Natural killer cell treated with Interleukin-12 subunit alpha and Interleukin-12 subunit beta and Interleukin-15 and Interleukin-18, amount 100 ng/mL, for 72 hours (primary cell): ENCODE data around the gene ALDH1A3. TPM values are rescaled to one million over a fixed set of nuclear protein-coding genes. Genes with fewer than 3 reads are reported as not detected.
"Not testable (repeated sequence)": the region's sequence is repeated elsewhere in the genome, so short reads cannot be mapped to it uniquely, and the experiment has no call there.

Experiments used
- ATAC-seq, 2 donors: fragments of 150-1000 bp; cut with Tn5 transposase in 1 of 2; sonication (Bioruptor Pico), chemical (Tn5 transposase) in 1 of 2; 2 replicates each; pipeline ENCODE4 v1.10.0; 2021
- DNase-seq: peaks from one replicate; pipeline ENCODE4 v3.0.0; 2022; ENCODE audit warnings: low spot score
- H3K27ac Mint-ChIP-seq, 2 donors: 1 replicate in 1 of 2; 2 replicates in 1 of 2; pipeline ENCODE4 v1.8.0; 2022; ENCODE audit warnings: mixed read lengths in 2 of 2, mild to moderate bottlenecking in 1 of 2, moderate library complexity in 1 of 2
- H3K27me3 Mint-ChIP-seq, 2 donors: 1 replicate in 1 of 2; 2 replicates in 1 of 2; pipeline ENCODE4 v1.8.0; 2022; ENCODE audit warnings: mixed read lengths in 2 of 2
- H3K36me3 Mint-ChIP-seq: one replicate; pipeline ENCODE4 v1.8.0; 2022; ENCODE audit warnings: mixed read lengths
- H3K4me1 Mint-ChIP-seq, 2 donors: 1 replicate in 1 of 2; 2 replicates in 1 of 2; pipeline ENCODE4 v1.8.0; 2022; ENCODE audit warnings: low read depth in 2 of 2, mixed read lengths in 2 of 2, mild to moderate bottlenecking in 1 of 2
- H3K4me3 Mint-ChIP-seq: one replicate; pipeline ENCODE4 v1.8.0; 2022; ENCODE audit warnings: mixed read lengths
- H3K9me3 Mint-ChIP-seq: 2 replicates; pipeline ENCODE4 v1.8.0; 2022; ENCODE audit warnings: mixed read lengths
- total RNA-seq, 2 donors: library from RNA; stranded (reverse); gene quantifications; one replicate each; pipeline ENCODE4 v1.2.3, GENCODE V29; 2022

The ALDH1A3 gene
- total RNA-seq, 2 donors from 2014 or later, result not detected

DNA sequence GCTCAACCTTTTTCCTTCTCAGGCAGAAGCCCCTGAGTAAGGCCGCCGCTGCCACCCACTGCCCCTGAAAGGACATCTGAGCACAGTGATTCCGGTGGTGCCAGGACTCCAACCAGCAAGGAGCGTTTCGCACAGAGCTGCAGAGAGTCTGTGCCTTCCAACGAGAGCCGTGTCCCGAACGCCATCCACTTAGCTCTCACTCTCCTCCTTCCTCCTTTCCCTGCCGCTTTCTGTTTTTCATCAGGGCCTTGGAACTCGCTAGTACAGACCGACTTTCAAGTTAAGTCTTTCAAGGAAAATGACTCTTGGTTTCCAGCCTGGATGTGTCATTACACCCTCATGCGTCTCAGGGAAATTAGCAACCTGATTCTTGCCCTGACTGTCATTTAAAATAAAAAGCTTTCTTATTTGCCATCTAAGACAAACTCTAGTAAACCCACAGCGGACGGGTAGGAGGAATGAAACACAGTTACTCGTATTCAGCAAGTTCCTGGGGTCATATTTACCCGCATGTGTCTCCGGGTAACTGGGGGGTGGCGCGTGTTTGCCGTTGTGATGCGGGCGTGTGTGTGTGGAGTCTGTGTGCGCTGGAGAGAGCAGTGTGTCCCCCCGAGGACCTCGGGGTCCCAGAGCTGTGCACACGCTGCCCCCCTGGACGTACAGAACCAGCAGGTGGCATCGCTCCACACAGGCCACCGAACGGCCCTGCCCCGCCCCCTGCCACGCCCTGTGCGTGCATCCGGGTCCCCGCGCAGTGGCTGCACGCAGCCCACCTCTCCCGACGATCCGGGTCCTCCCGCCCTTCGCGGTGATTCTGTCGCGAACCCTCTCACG is 30.4 kb upstream of the ALDH1A3 start:
- peaks cover 22 to 26% of the 10 kb centered on the region in 2 donors for H3K27me3 Mint-ChIP-seq
- H3K4me3 Mint-ChIP-seq, result peak overlapping the region; percentile 49
- H3K9me3 Mint-ChIP-seq, result no peaks in the 10 kb centered on the region
- H3K36me3 Mint-ChIP-seq, result no peaks in the 10 kb centered on the region
- H3K4me1 Mint-ChIP-seq, result peaks cover 0 to 4% of the 10 kb centered on the region in 2 donors
- peak; percentile 72 to 73 for ATAC-seq
- no peak overlapping the region for H3K27ac Mint-ChIP-seq
- peak; percentile 60 for DNase-seq

DNA sequence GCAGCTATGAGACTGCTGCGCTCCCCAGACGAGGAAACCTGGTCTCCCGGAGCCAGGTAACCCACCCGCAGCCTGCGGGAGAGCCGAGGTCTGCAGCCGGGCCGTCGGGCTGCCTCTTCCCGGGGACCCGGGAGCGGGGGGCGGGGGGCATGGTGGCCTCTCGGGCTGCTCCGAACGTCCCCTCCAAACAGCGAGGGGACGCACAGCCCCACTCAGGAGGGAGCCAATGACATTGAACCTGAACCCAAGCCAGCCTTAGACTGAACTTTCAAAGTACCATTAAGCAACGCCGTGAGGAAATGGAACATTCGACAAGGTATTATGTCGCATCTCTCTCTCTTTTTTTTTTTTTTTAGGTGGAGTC is 29.8 kb upstream of the ALDH1A3 start:
- no peak overlapping the region for H3K27ac Mint-ChIP-seq

GRCh38 chr15:100851428-100852015 is 28.1 kb upstream of the ALDH1A3 start:
- not testable (repeated sequence) for H3K9me3 Mint-ChIP-seq, H3K4me1 Mint-ChIP-seq, H3K27ac Mint-ChIP-seq, ATAC-seq, H3K4me3 Mint-ChIP-seq, H3K36me3 Mint-ChIP-seq
- peak; percentile 16 for DNase-seq
- peaks cover 24% of the 10 kb centered on the region in 2 donors for H3K27me3 Mint-ChIP-seq

More for the DNA sequence above, 29.8 kb upstream of the ALDH1A3 start:
- Mint-ChIP-seq H3K27me3 (peaks cover 22 to 24% of the 10 kb centered on the region in 2 donors), H3K9me3 (no peaks in the 10 kb centered on the region), H3K4me3 (no peak overlapping the region), H3K36me3 (no peaks in the 10 kb centered on the region), H3K4me1 (peaks cover 0 to 4% of the 10 kb centered on the region in 2 donors)
- ATAC-seq (no peak), DNase-seq (no peak)

DNA sequence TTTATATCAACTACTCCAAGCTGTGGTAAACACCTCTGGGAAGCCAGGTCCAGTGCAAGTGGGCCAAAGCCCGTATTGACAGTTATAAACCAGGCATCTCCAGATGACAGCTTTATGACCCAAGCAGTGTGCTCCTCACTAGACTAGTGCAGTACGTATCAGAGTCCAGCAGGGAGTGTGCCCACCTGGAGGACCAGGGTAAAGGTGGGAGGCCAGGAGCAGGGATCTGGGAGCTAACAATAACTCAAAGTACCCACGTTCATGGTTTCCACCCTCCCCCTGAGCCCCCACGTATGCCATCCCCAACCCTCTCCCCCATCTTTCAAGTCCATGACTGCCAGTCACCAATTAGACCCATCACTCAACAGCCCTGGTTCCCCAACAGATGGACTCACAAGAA is 27.0 kb upstream of the ALDH1A3 start:
- no peaks in the 10 kb centered on the region for H3K9me3 Mint-ChIP-seq
- no peak overlapping the region for H3K27ac Mint-ChIP-seq
- peaks cover 14 to 18% of the 10 kb centered on the region in 2 donors for H3K27me3 Mint-ChIP-seq
- no peak overlapping the region for H3K4me3 Mint-ChIP-seq
- ATAC-seq (no peak), DNase-seq (peak; percentile 47)
- H3K4me1 Mint-ChIP-seq, result peaks cover 0 to 4% of the 10 kb centered on the region in 2 donors
- no peaks in the 10 kb centered on the region for H3K36me3 Mint-ChIP-seq

- Mint-ChIP-seq H3K4me3 (no peak overlapping the region), H3K36me3 (no peaks in the 10 kb centered on the region), H3K27me3 (peaks cover 13 to 18% of the 10 kb centered on the region in 2 donors), H3K4me1 (peaks cover 0 to 4% of the 10 kb centered on the region in 2 donors), H3K27ac (no peak overlapping the region), H3K9me3 (no peaks in the 10 kb centered on the region)
- peak; percentile 50 for DNase-seq
- ATAC-seq, result no peak
These were observed 25.8 kb upstream of the ALDH1A3 start for GRCh38 chr15:100853676-100854440.

DNA sequence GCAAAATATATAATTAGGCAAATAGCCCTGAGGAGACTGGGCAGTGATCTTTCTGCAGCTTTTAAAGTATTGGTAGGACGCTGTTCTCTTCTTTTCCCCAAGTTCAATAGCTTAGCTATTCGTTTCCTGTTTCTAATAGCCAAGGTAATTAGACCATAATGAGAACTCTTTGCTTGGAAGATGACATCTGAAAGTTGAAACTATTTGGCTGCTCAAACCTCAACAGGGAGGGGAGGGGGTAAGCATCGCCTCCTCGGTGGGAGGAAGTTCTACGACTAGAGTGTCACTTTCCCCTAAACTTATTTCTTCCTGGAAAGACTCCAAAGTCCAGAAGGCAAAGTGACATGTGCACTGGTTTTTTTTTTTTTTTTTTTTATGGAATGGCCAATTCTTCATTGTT is 22.8 kb upstream of the ALDH1A3 start:
- DNase-seq (no peak), ATAC-seq (no peak)
- H3K4me3 Mint-ChIP-seq, result no peak overlapping the region
- H3K27ac Mint-ChIP-seq, result no peak overlapping the region
- no peaks in the 10 kb centered on the region for H3K36me3 Mint-ChIP-seq
- no peaks in the 10 kb centered on the region for H3K4me1 Mint-ChIP-seq
- H3K9me3 Mint-ChIP-seq, result no peaks in the 10 kb centered on the region
- H3K27me3 Mint-ChIP-seq, result peaks cover 0 to 2% of the 10 kb centered on the region in 2 donors

DNA sequence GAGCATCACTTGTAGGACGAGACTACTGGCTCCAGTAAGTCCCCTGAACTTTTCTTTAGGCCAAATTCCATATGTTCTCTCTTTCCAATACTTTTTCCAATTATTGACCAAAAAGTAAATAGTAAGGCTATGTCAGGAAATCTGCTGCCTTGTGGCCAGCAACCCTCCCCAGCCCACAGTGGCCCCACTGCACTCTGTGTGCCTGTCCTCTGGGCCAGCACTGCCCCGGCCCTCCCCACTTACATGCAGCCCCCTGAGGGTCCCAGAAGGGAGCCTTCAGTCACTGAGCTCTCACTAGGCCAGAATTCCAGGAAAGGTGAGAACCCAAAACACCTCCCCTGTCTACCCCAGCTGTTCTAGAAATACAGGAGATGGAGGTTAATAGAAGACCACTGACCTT is 21.3 kb upstream of the ALDH1A3 start:
- no peak for ATAC-seq
- Mint-ChIP-seq H3K4me3 (no peak overlapping the region), H3K9me3 (no peaks in the 10 kb centered on the region), H3K27me3 (peaks cover under 1 to 2% of the 10 kb centered on the region in 2 donors), H3K27ac (no peak overlapping the region), H3K36me3 (no peaks in the 10 kb centered on the region), H3K4me1 (no peaks in the 10 kb centered on the region)
- DNase-seq, result no peak

- peaks cover 12 to 19% of the 10 kb centered on the region in 2 donors for H3K27me3 Mint-ChIP-seq
These were observed 19.4 kb upstream of the ALDH1A3 start for GRCh38 chr15:100859970-100860828.

DNA sequence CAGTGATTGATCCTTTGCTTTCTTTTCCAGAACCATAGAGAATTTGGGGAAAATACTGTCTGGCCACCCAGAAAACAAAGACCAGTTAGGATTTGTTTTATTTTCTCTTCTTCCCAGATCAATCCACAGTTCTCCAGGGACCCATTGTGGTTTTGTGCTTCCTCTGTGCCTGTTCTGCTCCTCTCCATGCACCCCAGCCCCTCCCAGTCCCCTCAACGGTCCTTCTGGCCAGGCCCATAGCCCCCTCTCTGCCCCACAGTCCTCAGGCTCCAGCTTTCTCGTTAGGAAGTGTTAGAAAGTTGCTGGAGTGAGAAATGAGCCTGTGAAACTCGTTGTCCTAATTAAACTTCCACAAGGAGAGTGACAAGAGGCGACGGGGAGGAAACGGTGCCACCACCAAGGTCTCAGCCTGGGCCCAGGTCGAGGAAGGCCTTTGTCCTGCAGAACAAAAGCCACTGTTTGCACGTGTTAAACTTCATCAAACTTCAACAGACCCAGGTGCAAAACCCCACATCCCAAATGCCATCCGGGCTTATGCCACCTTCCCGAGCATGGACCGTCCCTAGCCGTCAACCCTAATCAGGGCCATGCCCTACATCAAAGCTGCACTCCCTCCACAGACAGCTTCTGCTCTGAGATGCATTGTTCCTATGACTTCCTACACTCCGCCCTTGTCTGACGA is 18.7 kb upstream of the ALDH1A3 start:
- no peak overlapping the region for H3K4me3 Mint-ChIP-seq
- peaks cover 10 to 22% of the 10 kb centered on the region in 2 donors for H3K27me3 Mint-ChIP-seq
- H3K4me1 Mint-ChIP-seq, result no peaks in the 10 kb centered on the region
- H3K9me3 Mint-ChIP-seq, result no peaks in the 10 kb centered on the region
- H3K27ac Mint-ChIP-seq, result no peak overlapping the region
- ATAC-seq (no peak), DNase-seq (peak; percentile 28)
- no peaks in the 10 kb centered on the region for H3K36me3 Mint-ChIP-seq

More at GRCh38 chr15:100859970-100860828, 19.4 kb upstream of the ALDH1A3 start:
- Mint-ChIP-seq H3K4me3 (no peak overlapping the region), H3K9me3 (no peaks in the 10 kb centered on the region), H3K36me3 (no peaks in the 10 kb centered on the region), H3K27ac (no peak overlapping the region), H3K4me1 (no peaks in the 10 kb centered on the region)
- peak; percentile 39 for DNase-seq
- ATAC-seq, result no peak

- DNase-seq (peak; percentile 55), ATAC-seq (no peak)
- Mint-ChIP-seq H3K36me3 (no peaks in the 10 kb centered on the region), H3K4me3 (no peak overlapping the region), H3K4me1 (no peaks in the 10 kb centered on the region), H3K9me3 (no peaks in the 10 kb centered on the region), H3K27me3 (peaks cover 12 to 22% of the 10 kb centered on the region in 2 donors), H3K27ac (no peak overlapping the region)
These were observed 18.1 kb upstream of the ALDH1A3 start for GRCh38 chr15:100861511-100861991.

GRCh38 chr15:100862162-100862561 is 17.5 kb upstream of the ALDH1A3 start:
- no peaks in the 10 kb centered on the region for H3K4me1 Mint-ChIP-seq
- H3K27me3 Mint-ChIP-seq, result peaks cover 12 to 22% of the 10 kb centered on the region in 2 donors
- no peak overlapping the region for H3K27ac Mint-ChIP-seq
- DNase-seq (peak; percentile 26), ATAC-seq (no peak)
- H3K9me3 Mint-ChIP-seq, result no peaks in the 10 kb centered on the region
- H3K4me3 Mint-ChIP-seq, result no peak overlapping the region
- H3K36me3 Mint-ChIP-seq, result no peaks in the 10 kb centered on the region

DNA sequence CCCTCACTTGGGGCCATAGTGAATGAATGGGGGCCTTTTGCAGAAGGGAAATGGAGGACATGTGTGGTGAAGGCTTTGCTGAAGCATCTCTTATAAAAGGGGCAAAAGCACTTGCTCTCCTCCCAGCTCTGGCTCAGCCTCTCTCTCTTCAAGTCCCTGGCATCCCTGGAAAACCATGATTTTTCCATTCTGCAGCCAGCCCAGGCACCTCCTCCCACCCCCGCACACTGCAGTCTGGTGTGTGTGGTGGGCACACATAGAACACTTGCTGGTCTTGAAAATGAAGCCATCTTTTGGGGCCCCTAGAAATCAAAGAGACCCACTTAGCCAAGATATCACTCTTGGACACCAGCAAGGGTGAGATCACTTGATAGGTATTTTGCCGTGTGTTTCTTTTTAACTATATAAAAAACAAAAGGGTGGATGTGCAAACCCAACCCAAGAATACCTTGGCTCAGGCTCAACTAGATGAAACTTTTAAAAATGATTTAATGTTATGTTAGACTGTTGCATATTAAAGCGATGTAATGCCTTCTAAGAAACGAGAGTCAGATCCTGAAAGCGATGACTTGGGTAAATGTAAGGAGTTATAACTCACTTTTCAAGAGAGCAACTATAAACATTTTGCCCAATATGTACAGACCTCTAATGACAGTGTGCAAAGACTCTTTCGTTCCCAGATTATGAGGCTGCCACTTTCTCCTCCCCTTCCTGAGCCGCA is 16.4 kb upstream of the ALDH1A3 start:
- H3K27me3 Mint-ChIP-seq, result peaks cover 12 to 22% of the 10 kb centered on the region in 2 donors
- H3K27ac Mint-ChIP-seq, result no peak overlapping the region
- ATAC-seq (no peak), DNase-seq (no peak)
- no peaks in the 10 kb centered on the region for H3K4me1 Mint-ChIP-seq
- no peak overlapping the region for H3K4me3 Mint-ChIP-seq
- no peaks in the 10 kb centered on the region for H3K36me3 Mint-ChIP-seq
- H3K9me3 Mint-ChIP-seq, result no peaks in the 10 kb centered on the region
